Lower leg skin (tissue), 4 donors: ENCODE data around the gene DPH7. TPM values are rescaled to one million over a fixed set of nuclear protein-coding genes. Genes with fewer than 3 reads are reported as not detected.
"Not testable (repeated sequence)": the region's sequence is repeated elsewhere in the genome, so short reads cannot be mapped to it uniquely, and the experiment has no call there.

Source experiments
- DNase-seq, 2 donors: peaks; one replicate each; pipeline ENCODE4 v3.0.0-alpha.2; 2019; ENCODE audit warnings: low spot score in 2 of 2
- H3K4me3 ChIP-seq: fragments of 200-600 bp; sonication (generic); 2 replicates; pipeline ENCODE4 v1.5.1; 2017; ENCODE audit warnings: mild to moderate bottlenecking, low read depth; ENCODE audit not compliant: poor library complexity, severe bottlenecking
- CTCF ChIP-seq, 3 donors: fragments of 450-650 bp; IDR thresholded peaks; one replicate each; pipeline ENCODE4 v1.5.1; 2016; ENCODE audit warnings: antibody characterized with exemption in 3 of 3, mild to moderate bottlenecking in 3 of 3, moderate library complexity in 2 of 3
- POLR2A ChIP-seq, 2 donors: fragments of 450-650 bp; IDR thresholded peaks; one replicate each; pipeline ENCODE4 v1.6.1; 2016 to 2017; ENCODE audit warnings: antibody characterized with exemption in 2 of 2, mild to moderate bottlenecking in 1 of 2, moderate library complexity in 1 of 2
- WGBS, 2 donors: methylation state at CpG; one replicate each; pipeline ENCODE4 v1.1.5; 2018; 5-methylcytosine and 5-hydroxymethylcytosine counted together
- intact Hi-C: fragments of 100-400 bp; cut with DNase I; formaldehyde crosslinking; loops from one replicate; pipeline ENCODE4 v1.15.0; 2023; ENCODE audit warnings: low total_unique reads
- total RNA-seq, 4 donors: library from RNA; depleted of rRNA; stranded (reverse); fragments of >200 nt; gene quantifications; one replicate each; pipeline ENCODE4 v1.1.0, GENCODE V29; 2016

Gene DPH7
- total RNA-seq, 4 donors from 2014 or later = 27.5 to 46.0 (median 34.7) TPM

DNA sequence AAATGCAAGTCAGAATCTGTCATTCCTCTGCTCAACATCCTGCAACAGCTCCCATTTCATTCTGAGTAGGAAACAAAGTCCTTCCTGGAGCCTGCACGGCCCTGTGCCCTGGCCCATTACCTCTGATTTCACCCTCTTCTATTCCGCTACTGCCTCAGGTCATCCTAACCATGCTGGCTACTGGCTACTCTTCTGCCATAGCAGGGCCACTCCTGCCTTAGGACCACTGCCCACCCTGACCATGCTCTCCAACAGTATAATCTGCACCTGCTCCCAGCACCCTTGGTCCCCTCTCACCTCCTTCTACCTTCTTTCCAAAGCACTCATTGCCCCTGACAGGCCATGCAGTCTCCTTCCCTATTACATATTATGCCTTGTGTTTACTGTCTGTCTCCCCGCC is 8.2 kb downstream of the DPH7 start:
- H3K4me3 ChIP-seq = no peak overlapping the region
- intact Hi-C loops = no loop called here
- DNase-seq = no peak
- TF ChIP-seq CTCF (IDR thresholded peaks at IDR 0.05) (no peak), POLR2A (IDR thresholded peaks at IDR 0.05) (no peak)
- WGBS, 2 donors = 96 to 97% methylated on average over 3 of the region's 3 CpGs

- no peak for DNase-seq
- 96% methylated on average over 5 of the region's 5 CpGs for WGBS, 2 donors
- intact Hi-C loops = no loop called here
- TF ChIP-seq POLR2A (IDR thresholded peaks at IDR 0.05) (no peak), CTCF (IDR thresholded peaks at IDR 0.05) (no peak)
- H3K4me3 ChIP-seq = no peak overlapping the region
These were observed 9.0 kb downstream of the DPH7 start for GRCh38 chr9:137569609-137570203.

GRCh38 chr9:137568445-137568844 is 10.3 kb downstream of the DPH7 start:
- 94 to 95% methylated on average over 5 of the region's 5 CpGs for WGBS, 2 donors
- DNase-seq, H3K4me3 ChIP-seq, intact Hi-C loops: not testable (repeated sequence)

DNA sequence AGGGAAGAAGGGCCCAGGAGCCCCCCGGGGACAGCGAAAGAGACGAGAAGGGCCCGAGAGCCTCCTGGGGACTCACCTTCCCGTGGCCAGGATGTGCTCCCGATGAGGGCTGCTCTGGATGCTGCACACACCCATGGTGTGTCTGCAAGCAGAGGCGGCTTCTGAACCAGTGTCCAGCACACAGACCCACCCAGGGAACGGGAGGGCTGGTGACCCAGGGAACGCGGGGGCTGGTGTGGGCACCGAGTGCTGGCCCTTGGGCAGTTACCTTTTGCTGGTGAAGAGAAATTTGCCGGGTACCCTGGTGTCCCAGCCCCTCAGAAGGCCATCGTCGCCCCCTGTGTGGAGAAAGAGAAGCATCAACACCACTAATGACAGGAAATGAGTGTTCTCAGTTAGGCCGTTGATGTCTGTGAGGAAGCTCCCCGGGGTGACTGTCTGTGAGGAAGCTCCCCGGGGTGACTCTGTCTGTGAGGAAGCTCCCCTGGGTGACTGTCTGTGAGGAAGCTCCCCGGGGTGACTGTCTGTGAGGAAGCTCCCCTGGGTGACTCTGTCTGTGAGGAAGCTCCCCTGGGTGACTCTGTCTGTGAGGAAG is 13.8 kb downstream of the DPH7 start:
- WGBS, 2 donors = 87 to 91% methylated on average over 14 to 17 of the region's 18 CpGs
- H3K4me3 ChIP-seq = no peak overlapping the region
- no peak for TF ChIP-seq CTCF (IDR thresholded peaks at IDR 0.05)
- no peak for TF ChIP-seq POLR2A (IDR thresholded peaks at IDR 0.05)
- intact Hi-C loops = no loop called here
- DNase-seq = peak in 1 of 2 donors; percentile 75

GRCh38 chr9:137564134-137564533 is 14.6 kb downstream of the DPH7 start:
- DNase-seq = no peak
- intact Hi-C loops = no loop called here
- no peak overlapping the region for H3K4me3 ChIP-seq
- 87 to 88% methylated on average over 9 to 10 of the region's 10 CpGs for WGBS, 2 donors
- TF ChIP-seq CTCF (IDR thresholded peaks at IDR 0.05) (no peak), POLR2A (IDR thresholded peaks at IDR 0.05) (no peak)

- 94% methylated on average over 4 of the region's 4 CpGs for WGBS, 2 donors
- TF ChIP-seq CTCF (IDR thresholded peaks at IDR 0.05) (no peak), POLR2A (IDR thresholded peaks at IDR 0.05) (no peak)
- intact Hi-C loops = no loop called here
These were observed 20.6 kb downstream of the DPH7 start for GRCh38 chr9:137558127-137558526.

More at GRCh38 chr9:137558127-137558526, 20.6 kb downstream of the DPH7 start:
- no peak overlapping the region for H3K4me3 ChIP-seq
- no peak for DNase-seq
